H1 (cell line): ENCODE results near the gene XCL1. TPM values are rescaled to one million over a fixed set of nuclear protein-coding genes. Genes with fewer than 3 reads are reported as not detected.
"Not testable (repeated sequence)": the region's sequence is repeated elsewhere in the genome, so short reads cannot be mapped to it uniquely, and the experiment has no call there.

Experiments used
- CTCF ChIA-PET: fragments of 300-600 bp; sonication (Branson Sonifier 250); formaldehyde crosslinking; loops from one replicate; lab custom pipeline; 2021; ENCODE audit not compliant: partially characterized antibody; lab: Charles Lee
- POLR2A ChIA-PET: fragments of 300-600 bp; sonication (Branson Sonifier 250); formaldehyde crosslinking; loops from one replicate; lab custom pipeline; 2021; ENCODE audit warnings: inconsistent platforms; ENCODE audit not compliant: partially characterized antibody; lab: Charles Lee
- DNase-seq, 2 experiments: peaks; one replicate each; pipeline versions ENCODE4 v3.0.0 to v3.0.0-alpha.2; 2010 to 2022; ENCODE audit warnings: low spot score in 2 of 2, low read depth in 1 of 2, mixed read lengths in 1 of 2
- FAIRE-seq: peaks from 2 replicates; lab custom pipeline; 2011; peaks lifted over from hg19 to GRCh38; lab: Jason Lieb, UNC
- H2AFZ ChIP-seq: 2 replicates; pipeline ENCODE4 v1.8.1; 2012; ENCODE audit warnings: low read length, inconsistent platforms
- H2AK5ac ChIP-seq: 2 replicates; pipeline ENCODE4 v1.6.1; 2013; ENCODE audit warnings: low read depth, low read length
- H2BK120ac ChIP-seq: replicated peaks from 2 replicates; pipeline ENCODE3; 2013; ENCODE audit warnings: low read depth, low read length, inconsistent platforms
- H2BK12ac ChIP-seq: 2 replicates; pipeline ENCODE4 v1.6.1; 2013; ENCODE audit warnings: low read depth, low read length
- H2BK15ac ChIP-seq: 2 replicates; pipeline ENCODE4 v1.6.1; 2013; ENCODE audit warnings: low read length
- H2BK20ac ChIP-seq: 2 replicates; pipeline ENCODE4 v1.6.1; 2013; ENCODE audit warnings: low read length
- H2BK5ac ChIP-seq: 2 replicates; pipeline ENCODE4 v1.6.1; 2013; ENCODE audit warnings: low read depth, low read length
- H3K14ac ChIP-seq: 2 replicates; pipeline ENCODE4 v1.6.1; 2013; ENCODE audit warnings: inconsistent platforms; ENCODE audit not compliant: insufficient read length
- H3K18ac ChIP-seq: 2 replicates; pipeline ENCODE4 v1.6.1; 2013; ENCODE audit warnings: low read length; ENCODE audit errors: extremely low read depth
- H3K23ac ChIP-seq: 2 replicates; pipeline ENCODE4 v1.6.1; 2013; ENCODE audit warnings: inconsistent platforms; ENCODE audit not compliant: insufficient read length
- H3K23me2 ChIP-seq: 2 replicates; pipeline ENCODE4 v1.6.1; 2013; ENCODE audit warnings: low read depth, low read length
- H3K27ac ChIP-seq: 2 replicates; pipeline ENCODE4 v1.6.1; 2011; ENCODE audit warnings: low read depth, low read length, inconsistent platforms
- H3K27me3 ChIP-seq, 4 experiments: replicated peaks in 1 of 4; 1 replicate in 1 of 4; 2 replicates in 3 of 4; pipeline versions ENCODE4 v1.6.1 to v1.8.1; 2011 to 2013; ENCODE audit warnings: low read length in 3 of 4, mild to moderate bottlenecking in 3 of 4, inconsistent platforms in 2 of 4, mixed read lengths in 2 of 4, moderate library complexity in 1 of 4; ENCODE audit not compliant: control insufficient read depth in 3 of 4, insufficient read depth in 3 of 4; ENCODE audit errors: extremely low read depth in 1 of 4
- H3K36me3 ChIP-seq, 4 experiments: 2 replicates each; pipeline versions ENCODE4 v1.6.1 to v1.8.1; 2011 to 2013; ENCODE audit warnings: mild to moderate bottlenecking in 4 of 4, low read length in 3 of 4, moderate library complexity in 2 of 4, control low read depth in 1 of 4, inconsistent platforms in 1 of 4; ENCODE audit not compliant: insufficient read depth in 4 of 4, control insufficient read depth in 2 of 4
- H3K4ac ChIP-seq: replicated peaks from 2 replicates; pipeline ENCODE3; 2013; ENCODE audit warnings: low read length, low read depth, mixed read lengths, inconsistent platforms; ENCODE audit not compliant: insufficient read length
- H3K4me1 ChIP-seq, 4 experiments: replicated peaks in 1 of 4; 1 replicate in 1 of 4; 2 replicates in 3 of 4; pipeline versions ENCODE4 v1.6.1 to v1.8.1; 2011 to 2013; ENCODE audit warnings: low read length in 3 of 4, inconsistent platforms in 2 of 4, mixed read lengths in 1 of 4; ENCODE audit not compliant: insufficient read depth in 4 of 4, control insufficient read depth in 3 of 4
- H3K4me2 ChIP-seq, 2 experiments: 2 replicates each; pipeline versions ENCODE4 v1.6.1 to v1.8.1; 2011 to 2013; ENCODE audit warnings: low read depth in 2 of 2, low read length in 2 of 2, control low read depth in 1 of 2, inconsistent platforms in 1 of 2, mild to moderate bottlenecking in 1 of 2; ENCODE audit not compliant: insufficient read depth in 1 of 2
- H3K4me3 ChIP-seq, 4 experiments: fragments of 200-600, 300-600 bp in 1 of 4; sonication (generic), shearing (Covaris generic), sonication (Bioruptor Twin) in 1 of 4; 2 replicates each; pipeline versions ENCODE4 v1.5.1 to v1.8.1; 2011 to 2016; ENCODE audit warnings: low read length in 4 of 4, low read depth in 3 of 4, control low read depth in 2 of 4, inconsistent platforms in 2 of 4, mild to moderate bottlenecking in 2 of 4, mixed read lengths in 1 of 4, moderate library complexity in 1 of 4; ENCODE audit not compliant: insufficient read depth in 2 of 4; ENCODE audit errors: extremely low read depth in 1 of 4
- H3K56ac ChIP-seq: replicated peaks from 2 replicates; pipeline ENCODE3; 2013; ENCODE audit warnings: low read depth, mild to moderate bottlenecking, mixed read lengths, low read length, inconsistent platforms; ENCODE audit not compliant: insufficient read length
- H3K79me1 ChIP-seq: 2 replicates; pipeline ENCODE4 v1.6.1; 2013; ENCODE audit warnings: low read depth, low read length, control low read depth
- H3K79me2 ChIP-seq, 2 experiments: 2 replicates each; pipeline versions ENCODE4 v1.6.1 to v1.8.1; 2012 to 2013; ENCODE audit warnings: low read length in 2 of 2, mild to moderate bottlenecking in 2 of 2, inconsistent platforms in 1 of 2; ENCODE audit not compliant: insufficient read depth in 2 of 2, control insufficient read depth in 1 of 2
- H3K9ac ChIP-seq, 4 experiments: replicated peaks in 1 of 4; 1 replicate in 1 of 4; 2 replicates in 3 of 4; pipeline versions ENCODE4 v1.6.1 to v1.8.1; 2011 to 2013; ENCODE audit warnings: low read depth in 3 of 4, low read length in 3 of 4, control low read depth in 2 of 4, mild to moderate bottlenecking in 2 of 4, moderate library complexity in 2 of 4, inconsistent platforms in 1 of 4; ENCODE audit errors: extremely low read depth in 1 of 4
- H3K9me3 ChIP-seq, 2 experiments: 2 replicates each; pipeline versions ENCODE4 v1.6.1 to v1.8.1; 2012 to 2013; ENCODE audit warnings: mild to moderate bottlenecking in 2 of 2, moderate library complexity in 2 of 2, control low read depth in 1 of 2, inconsistent platforms in 1 of 2, low read depth in 1 of 2, low read length in 1 of 2, mixed read lengths in 1 of 2; ENCODE audit not compliant: insufficient read depth in 2 of 2
- H4K20me1 ChIP-seq, 2 experiments: replicated peaks in 1 of 2; 2 replicates each; pipeline versions ENCODE3 to v1.8.1; 2011 to 2013; ENCODE audit warnings: inconsistent platforms in 2 of 2, low read length in 2 of 2, mild to moderate bottlenecking in 1 of 2; ENCODE audit not compliant: insufficient read depth in 2 of 2, control insufficient read depth in 1 of 2
- H4K5ac ChIP-seq: 2 replicates; pipeline ENCODE4 v1.6.1; 2013; ENCODE audit warnings: low read length, low read depth, mixed read lengths, inconsistent platforms; ENCODE audit not compliant: insufficient read length
- H4K8ac ChIP-seq: 2 replicates; pipeline ENCODE4 v1.8.0; 2013; ENCODE audit warnings: mild to moderate bottlenecking, moderate library complexity, low read length, inconsistent platforms; ENCODE audit not compliant: insufficient read depth; ENCODE audit errors: extremely low read depth
- H4K91ac ChIP-seq: replicated peaks from 2 replicates; pipeline ENCODE3; 2013; ENCODE audit warnings: low read length, mixed read lengths, inconsistent platforms; ENCODE audit not compliant: insufficient read length
- WGBS, 2 experiments: shearing (Covaris generic) in 1 of 2; methylation state at CpG; one replicate each; pipeline versions ENCODE4 v1.1.6 to v1.1.7; 2013 to 2015; ENCODE audit warnings: low lambda C conversion rate in 2 of 2, mixed read lengths in 2 of 2, inconsistent platforms in 1 of 2, low coverage in 1 of 2, missing lambda C conversion rate in 1 of 2; ENCODE audit not compliant: insufficient replicate concordance in 2 of 2, insufficient coverage in 1 of 2, insufficient read length in 1 of 2; ENCODE audit errors: extremely low coverage in 1 of 2, missing lambda C conversion rate in 1 of 2; 5-methylcytosine and 5-hydroxymethylcytosine counted together
- polyA plus RNA-seq, 7 experiments: library from polyadenylated mRNA; depleted of rRNA in 3 of 7; stranded (reverse) in 5 of 7; unstranded in 2 of 7; fragments of >200 nt in 5 of 7; fragments of 200-250 nt in 2 of 7; gene quantifications; 1 replicate in 5 of 7; 2 replicates in 1 of 7; 4 replicates in 1 of 7; pipeline versions ENCODE4 v1.2.1 to v1.2.3, GENCODE V29; 2011 to 2013; ENCODE audit warnings: missing spikeins in 2 of 7, mixed read lengths in 2 of 7
- total RNA-seq: library from RNA; stranded (reverse); fragmentation: NEBNext Ultra II Directional; extraction: Animal tissue kit (Norgen Biotek cat#: 25700); gene quantifications from 2 replicates; pipeline ENCODE4 v1.2.1, GENCODE V29; 2021

The XCL1 gene
- total and polyA plus RNA-seq, 2 of the 8 experiments (the other 6 are each of a cell fraction or from before 2014, with no cell fraction given), result 0.39 to 0.63 TPM

DNA sequence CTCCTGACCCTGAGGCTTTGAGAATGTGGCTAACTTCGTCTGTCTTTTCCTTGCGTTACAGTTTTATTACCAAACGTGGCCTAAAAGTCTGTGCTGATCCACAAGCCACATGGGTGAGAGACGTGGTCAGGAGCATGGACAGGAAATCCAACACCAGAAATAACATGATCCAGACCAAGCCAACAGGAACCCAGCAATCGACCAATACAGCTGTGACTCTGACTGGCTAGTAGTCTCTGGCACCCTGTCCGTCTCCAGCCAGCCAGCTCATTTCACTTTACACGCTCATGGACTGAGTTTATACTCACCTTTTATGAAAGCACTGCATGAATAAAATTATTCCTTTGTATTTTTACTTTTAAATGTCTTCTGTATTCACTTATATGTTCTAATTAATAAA lies 4.6 kb downstream of the XCL1 start:
- H2BK120ac ChIP-seq, H3K14ac ChIP-seq, H2AK5ac ChIP-seq, H3K27ac ChIP-seq, H2BK20ac ChIP-seq, POLR2A ChIA-PET, H3K9ac ChIP-seq, CTCF ChIA-PET, H3K4me1 ChIP-seq, H3K56ac ChIP-seq, H2BK12ac ChIP-seq, DNase-seq, H3K79me2 ChIP-seq, H3K9me3 ChIP-seq, H3K36me3 ChIP-seq, H4K5ac ChIP-seq, H3K4me3 ChIP-seq, H3K4ac ChIP-seq, H4K91ac ChIP-seq, H4K8ac ChIP-seq, H3K18ac ChIP-seq, H3K4me2 ChIP-seq, H4K20me1 ChIP-seq, H2BK15ac ChIP-seq, H2BK5ac ChIP-seq, H3K79me1 ChIP-seq, H3K27me3 ChIP-seq, H3K23ac ChIP-seq, FAIRE-seq, H2AFZ ChIP-seq, H3K23me2 ChIP-seq: not testable (repeated sequence)
- 90% methylated on average over 7 of the region's 7 CpGs; no CpG with 5 or more reads in 1 of the 2 experiments for WGBS, 2 experiments
